ENCODE data around the gene TRRAP.

TRRAP gene

GRCh38 chr7:98900815-98901214, 22.5 kb downstream of the TRRAP start:
- no peak for DNase-seq (ENCODE audit: low read depth, low spot score)

- peak; percentile 56 for DNase-seq (ENCODE audit: low read depth, low spot score)
Measured at GRCh38 chr7:98902523-98902922, 24.2 kb downstream of the TRRAP start.

- DNase-seq (ENCODE audit: low read depth, low spot score) = no peak
Measured at GRCh38 chr7:98903246-98903645, 24.9 kb downstream of the TRRAP start.

- no peak for DNase-seq (ENCODE audit: low read depth, low spot score)
Measured at GRCh38 chr7:98907570-98907969, 29.2 kb downstream of the TRRAP start.

- no peak for DNase-seq (ENCODE audit: low read depth, low spot score)
Measured at GRCh38 chr7:98908585-98908984, 30.3 kb downstream of the TRRAP start.

- no peak for DNase-seq (ENCODE audit: low read depth, low spot score)
Measured at GRCh38 chr7:98909487-98909886, 31.2 kb downstream of the TRRAP start.

GRCh38 chr7:98910427-98910826, 32.1 kb downstream of the TRRAP start:
- DNase-seq (ENCODE audit: low read depth, low spot score) = no peak

GRCh38 chr7:98911916-98912315, 33.6 kb downstream of the TRRAP start:
- no peak for DNase-seq (ENCODE audit: low read depth, low spot score)

- DNase-seq (ENCODE audit: low read depth, low spot score) = no peak
Measured at GRCh38 chr7:98913026-98913425, 34.7 kb downstream of the TRRAP start.

GRCh38 chr7:98913612-98914011, 35.3 kb downstream of the TRRAP start:
- DNase-seq (ENCODE audit: low read depth, low spot score) = no peak

- DNase-seq (ENCODE audit: low read depth, low spot score) = no peak
Measured at GRCh38 chr7:98917331-98917730, 39.0 kb downstream of the TRRAP start.

- peak; percentile 4 for DNase-seq (ENCODE audit: low read depth, low spot score)
Measured at GRCh38 chr7:98921608-98922372, 43.5 kb downstream of the TRRAP start.

GRCh38 chr7:98922392-98923187, 44.3 kb downstream of the TRRAP start:
- peak; percentile 89 for DNase-seq (ENCODE audit: low read depth, low spot score)

- DNase-seq (ENCODE audit: low read depth, low spot score) = no peak
Measured at GRCh38 chr7:98923512-98923911, 45.2 kb downstream of the TRRAP start.

GRCh38 chr7:98927125-98927524, 48.8 kb downstream of the TRRAP start:
- DNase-seq (ENCODE audit: low read depth, low spot score) = no peak

- DNase-seq (ENCODE audit: low read depth, low spot score) = no peak
Measured at GRCh38 chr7:98930464-98930863, 52.1 kb downstream of the TRRAP start.

GRCh38 chr7:98930921-98931320, 52.6 kb downstream of the TRRAP start:
- DNase-seq (ENCODE audit: low read depth, low spot score) = peak; percentile 24

GRCh38 chr7:98933321-98933720, 55.0 kb downstream of the TRRAP start:
- no peak for DNase-seq (ENCODE audit: low read depth, low spot score)

- no peak for DNase-seq (ENCODE audit: low read depth, low spot score)
Measured at GRCh38 chr7:98934267-98934666, 55.9 kb downstream of the TRRAP start.

GRCh38 chr7:98935811-98936210, 57.5 kb downstream of the TRRAP start:
- DNase-seq (ENCODE audit: low read depth, low spot score) = peak; percentile 16

- no peak for DNase-seq (ENCODE audit: low read depth, low spot score)
Measured at GRCh38 chr7:98943336-98943735, 65.0 kb downstream of the TRRAP start.

- no peak for DNase-seq (ENCODE audit: low read depth, low spot score)
Measured at GRCh38 chr7:98944386-98944785, 66.1 kb downstream of the TRRAP start.

GRCh38 chr7:98945852-98946251, 67.5 kb downstream of the TRRAP start:
- DNase-seq (ENCODE audit: low read depth, low spot score) = no peak
